Suppressor macrophage (primary cell): ENCODE results near the gene SCP2.

ENCODE experiments used
- DNase-seq, 4 experiments: peaks; one replicate each; pipeline ENCODE4 v3.0.0-alpha.2; 2020 to 2022

The SCP2 gene

GRCh38 chr1:53068314-53069099, 141.4 kb downstream of the SCP2 start:
- no peak for DNase-seq

GRCh38 chr1:53069265-53069662, 142.2 kb downstream of the SCP2 start:
- no peak for DNase-seq

- DNase-seq, result no peak
Observed at GRCh38 chr1:53069663-53070327, 142.7 kb downstream of the SCP2 start.

GRCh38 chr1:53070621-53071020, 143.5 kb downstream of the SCP2 start:
- DNase-seq, result no peak

DNA sequence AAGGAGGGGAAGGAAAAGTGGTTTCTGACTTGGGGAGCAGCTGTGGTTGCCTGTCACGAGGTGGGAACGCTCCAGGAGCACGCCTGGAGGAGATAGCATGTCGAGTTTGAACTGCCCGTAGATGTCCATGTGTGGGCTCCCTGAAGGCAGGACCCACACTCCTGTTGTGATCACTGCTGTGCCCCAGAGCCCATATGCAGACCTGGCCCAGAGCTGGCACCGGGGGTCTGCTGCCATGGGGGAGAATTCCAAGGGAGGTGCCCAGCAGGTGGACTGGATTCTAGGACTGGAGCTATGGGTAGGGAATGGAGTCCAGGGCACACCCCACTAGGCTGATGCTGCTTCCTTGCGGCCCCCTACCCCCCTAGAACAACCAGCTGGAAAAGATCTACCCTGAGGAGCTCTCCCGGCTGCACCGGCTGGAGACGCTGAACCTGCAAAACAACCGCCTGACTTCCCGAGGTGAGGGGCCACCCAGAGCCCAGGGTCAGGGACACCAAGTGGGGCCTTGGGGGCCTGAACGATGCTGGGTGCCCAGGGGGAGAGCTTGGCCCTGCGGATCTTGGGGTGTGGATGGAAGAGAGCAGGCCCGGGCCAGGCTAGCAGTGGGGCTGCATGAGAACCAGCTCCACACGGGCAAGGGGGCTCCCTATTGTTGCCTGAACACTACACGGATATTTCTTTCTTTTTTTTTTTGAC, 144.2 kb downstream of the SCP2 start:
- DNase-seq, result no peak

DNA sequence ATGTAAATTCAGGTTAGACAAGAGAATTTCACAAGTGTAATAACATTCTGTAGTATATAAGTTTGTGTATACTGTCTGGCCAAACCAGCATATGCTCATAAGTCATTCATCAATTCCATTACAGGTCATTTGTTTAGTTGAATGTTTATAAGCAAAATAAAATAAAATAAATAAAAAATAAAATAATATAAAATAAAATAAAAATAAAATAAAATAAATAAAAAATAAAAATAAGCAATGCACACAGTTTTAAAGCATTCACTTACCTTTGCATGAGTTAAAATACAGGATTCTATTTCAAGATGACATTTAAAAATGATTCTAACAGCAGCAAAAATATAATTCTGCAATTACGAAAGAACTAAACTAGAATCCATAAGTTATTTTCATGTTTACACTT, 144.8 kb downstream of the SCP2 start:
- no peak for DNase-seq

GRCh38 chr1:53073287-53073686, 146.2 kb downstream of the SCP2 start:
- no peak for DNase-seq

GRCh38 chr1:53073868-53074311, 146.8 kb downstream of the SCP2 start:
- DNase-seq, result no peak

DNA sequence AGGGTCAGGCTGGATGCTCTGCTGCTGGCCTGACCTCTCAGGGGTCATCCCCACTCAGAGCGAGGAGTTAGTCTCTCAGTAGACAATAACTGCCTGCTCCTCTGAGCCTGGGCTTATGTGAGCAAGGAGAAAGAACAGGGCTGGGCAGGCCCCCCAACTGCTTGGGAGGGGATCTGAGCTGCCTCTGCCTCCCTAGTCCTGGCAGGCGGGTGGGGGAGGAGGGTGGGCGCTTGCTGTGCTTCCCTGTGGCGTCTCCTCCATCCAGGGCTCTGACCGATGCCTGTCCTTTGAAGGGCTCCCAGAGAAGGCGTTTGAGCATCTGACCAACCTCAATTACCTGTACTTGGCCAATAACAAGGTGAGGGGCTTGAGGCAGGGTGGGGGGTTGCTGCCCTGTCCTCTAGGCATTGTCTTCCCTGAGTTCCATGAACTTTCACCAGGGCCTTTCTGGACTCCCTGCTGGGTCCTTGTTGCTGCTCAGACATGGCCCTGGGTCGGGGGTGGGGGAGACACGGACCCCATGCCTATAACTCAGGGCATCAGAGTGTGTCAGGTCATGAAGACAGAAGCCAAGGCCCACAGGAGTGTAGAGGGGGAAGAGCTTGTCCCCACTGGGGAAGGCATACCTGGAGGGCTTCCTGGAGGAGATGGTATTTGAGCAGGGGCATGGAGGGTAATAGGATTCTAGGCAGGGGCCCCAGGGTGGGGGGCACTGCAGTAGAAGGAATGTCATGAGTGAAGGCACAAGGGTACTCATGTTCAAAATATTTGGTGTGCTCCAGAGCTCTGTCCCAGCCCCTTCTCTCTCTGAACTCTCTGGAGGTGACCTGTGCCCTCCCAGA, 147.5 kb downstream of the SCP2 start:
- DNase-seq, result no peak

- DNase-seq, result peak in 3 of 4 experiments; percentile 13 to 33 (median 29)
Observed at GRCh38 chr1:53075206-53075605, 148.1 kb downstream of the SCP2 start.

- no peak for DNase-seq
Observed at GRCh38 chr1:53075761-53076163, 148.7 kb downstream of the SCP2 start.

- no peak for DNase-seq
Observed at GRCh38 chr1:53076165-53076564, 149.1 kb downstream of the SCP2 start.

GRCh38 chr1:53076721-53077598, 149.9 kb downstream of the SCP2 start:
- DNase-seq, result no peak

DNA sequence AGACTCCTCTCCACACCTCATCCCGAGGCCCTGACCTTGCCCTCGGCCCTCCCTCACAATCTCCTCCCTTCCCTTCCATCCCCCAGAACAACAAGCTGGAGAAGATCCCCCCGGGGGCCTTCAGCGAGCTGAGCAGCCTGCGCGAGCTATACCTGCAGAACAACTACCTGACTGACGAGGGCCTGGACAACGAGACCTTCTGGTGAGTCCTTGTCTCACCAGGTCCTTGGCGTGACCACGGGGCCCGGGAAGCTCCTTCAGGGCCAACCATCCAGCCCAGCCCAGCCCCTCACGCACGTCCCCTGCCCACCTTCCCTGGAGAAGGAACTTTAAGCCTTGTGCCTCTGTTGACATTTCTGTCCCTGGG, 150.5 kb downstream of the SCP2 start:
- no peak for DNase-seq

DNA sequence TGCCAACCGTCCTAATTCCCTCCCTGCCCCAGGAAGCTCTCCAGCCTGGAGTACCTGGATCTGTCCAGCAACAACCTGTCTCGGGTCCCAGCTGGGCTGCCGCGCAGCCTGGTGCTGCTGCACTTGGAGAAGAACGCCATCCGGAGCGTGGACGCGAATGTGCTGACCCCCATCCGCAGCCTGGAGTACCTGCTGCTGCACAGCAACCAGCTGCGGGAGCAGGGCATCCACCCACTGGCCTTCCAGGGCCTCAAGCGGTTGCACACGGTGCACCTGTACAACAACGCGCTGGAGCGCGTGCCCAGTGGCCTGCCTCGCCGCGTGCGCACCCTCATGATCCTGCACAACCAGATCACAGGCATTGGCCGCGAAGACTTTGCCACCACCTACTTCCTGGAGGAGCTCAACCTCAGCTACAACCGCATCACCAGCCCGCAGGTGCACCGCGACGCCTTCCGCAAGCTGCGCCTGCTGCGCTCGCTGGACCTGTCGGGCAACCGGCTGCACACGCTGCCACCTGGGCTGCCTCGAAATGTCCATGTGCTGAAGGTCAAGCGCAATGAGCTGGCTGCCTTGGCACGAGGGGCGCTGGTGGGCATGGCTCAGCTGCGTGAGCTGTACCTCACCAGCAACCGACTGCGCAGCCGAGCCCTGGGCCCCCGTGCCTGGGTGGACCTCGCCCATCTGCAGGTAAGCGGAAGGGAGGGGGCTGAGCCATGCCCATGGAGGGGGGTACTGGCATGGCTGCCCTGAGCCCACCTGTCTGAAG, 151.4 kb downstream of the SCP2 start:
- DNase-seq, result no peak

DNA sequence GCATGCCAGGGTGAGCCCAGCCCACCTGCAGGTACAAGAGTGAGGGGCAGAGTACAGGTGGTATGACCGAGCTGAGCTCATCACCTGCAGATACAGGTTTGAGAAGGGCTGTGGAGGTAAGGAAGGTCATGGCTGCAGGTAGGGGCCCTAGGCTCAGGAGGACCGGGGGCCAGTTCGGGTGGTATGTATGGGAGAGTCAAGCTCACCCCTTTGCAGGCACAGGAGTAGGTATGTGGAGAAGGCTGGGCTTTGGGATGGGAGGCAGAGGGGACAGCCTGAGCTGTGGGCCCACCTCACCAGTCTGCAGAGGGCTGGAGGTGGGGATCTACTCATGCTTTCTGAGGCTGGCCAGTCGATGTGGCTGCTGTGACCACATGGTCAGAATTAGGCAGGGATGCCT, 152.2 kb downstream of the SCP2 start:
- DNase-seq, result no peak

DNA sequence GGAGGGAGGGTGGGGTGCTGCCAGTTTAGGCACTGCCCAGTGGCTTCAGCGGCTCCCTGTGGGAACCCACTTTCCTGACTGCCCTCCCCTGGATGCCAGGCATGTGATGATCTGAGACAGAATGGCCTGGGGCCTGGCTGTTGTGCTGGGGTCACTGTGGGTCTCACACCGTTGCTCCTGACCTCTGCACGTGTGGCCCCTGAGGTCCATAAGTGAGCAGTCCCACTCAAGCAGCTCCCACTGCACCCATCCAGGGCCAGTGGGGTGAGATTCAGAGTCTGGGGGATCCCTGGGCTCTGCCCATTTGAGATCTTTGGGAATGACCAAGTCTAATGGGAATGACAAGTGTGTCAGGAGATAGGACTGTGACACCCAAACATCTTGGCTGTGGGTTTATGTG, 153.0 kb downstream of the SCP2 start:
- DNase-seq, result no peak

DNA sequence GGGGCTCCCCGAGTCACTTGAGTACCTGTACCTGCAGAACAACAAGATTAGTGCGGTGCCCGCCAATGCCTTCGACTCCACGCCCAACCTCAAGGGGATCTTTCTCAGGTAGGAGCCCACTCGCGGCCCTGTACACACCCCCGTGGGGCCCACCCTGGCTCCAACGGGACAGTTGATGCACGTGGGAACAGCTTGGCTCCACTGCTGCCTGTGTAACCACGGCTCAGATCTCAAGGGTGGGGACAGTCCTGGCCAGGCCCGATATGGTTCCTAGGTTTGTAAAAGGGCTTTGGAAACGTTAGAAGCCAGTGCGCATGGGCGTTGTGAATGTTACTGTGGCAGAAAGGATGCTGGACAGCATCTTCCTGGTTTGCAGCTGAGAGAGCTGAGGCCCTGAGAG, 153.7 kb downstream of the SCP2 start:
- DNase-seq, result no peak

DNA sequence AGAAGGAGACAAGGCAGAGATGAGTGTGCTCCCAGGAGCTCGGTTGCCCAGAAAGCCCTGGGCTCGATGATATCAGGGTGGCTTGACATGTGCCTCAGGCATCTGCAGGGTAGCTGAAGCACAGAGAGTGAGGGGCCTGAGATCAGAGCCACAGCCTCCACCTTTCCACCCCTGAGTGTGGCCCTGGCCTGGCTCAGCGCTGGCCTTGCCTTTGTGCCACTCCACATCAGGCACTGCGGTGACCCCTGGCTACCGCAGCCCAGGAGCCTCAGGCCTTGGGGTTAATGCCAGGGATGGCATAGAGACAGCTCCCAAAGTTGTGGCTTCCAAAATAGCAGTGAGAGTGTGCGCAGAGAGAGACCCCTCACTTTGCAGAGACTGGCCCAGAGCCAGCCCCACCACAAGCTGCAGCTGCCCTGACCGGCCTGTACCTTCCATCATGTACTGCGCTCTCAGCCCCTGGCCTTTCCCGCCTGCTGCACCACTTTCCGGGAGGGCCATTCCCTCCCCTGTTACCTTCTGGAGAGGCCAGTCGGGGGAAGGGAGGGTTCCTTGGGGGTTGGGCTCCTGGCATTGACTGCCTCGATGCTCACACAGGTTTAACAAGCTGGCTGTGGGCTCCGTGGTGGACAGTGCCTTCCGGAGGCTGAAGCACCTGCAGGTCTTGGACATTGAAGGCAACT, 154.4 kb downstream of the SCP2 start:
- no peak for DNase-seq

GRCh38 chr1:53082826-53083455, 155.9 kb downstream of the SCP2 start:
- DNase-seq, result no peak
